HG02852 (cell line): ENCODE measurements around the gene EHMT1.

Source experiments
- ATAC-seq: cut with Tn5 transposase; IDR thresholded peaks from one replicate; pipeline ENCODE4 v1.9.1; 2021; ENCODE audit warnings: mild to moderate bottlenecking, moderate library complexity; ENCODE audit not compliant: unreplicated experiment

EHMT1 gene

GRCh38 chr9:137618105-137619067 lies at the start of gene EHMT1:
Gene EHMT1, plus strand, starts transcription at chr9:137619005. Its CDS starts 24 bp downstream, at chr9:137619029.
- peak; percentile 69 for ATAC-seq

DNA sequence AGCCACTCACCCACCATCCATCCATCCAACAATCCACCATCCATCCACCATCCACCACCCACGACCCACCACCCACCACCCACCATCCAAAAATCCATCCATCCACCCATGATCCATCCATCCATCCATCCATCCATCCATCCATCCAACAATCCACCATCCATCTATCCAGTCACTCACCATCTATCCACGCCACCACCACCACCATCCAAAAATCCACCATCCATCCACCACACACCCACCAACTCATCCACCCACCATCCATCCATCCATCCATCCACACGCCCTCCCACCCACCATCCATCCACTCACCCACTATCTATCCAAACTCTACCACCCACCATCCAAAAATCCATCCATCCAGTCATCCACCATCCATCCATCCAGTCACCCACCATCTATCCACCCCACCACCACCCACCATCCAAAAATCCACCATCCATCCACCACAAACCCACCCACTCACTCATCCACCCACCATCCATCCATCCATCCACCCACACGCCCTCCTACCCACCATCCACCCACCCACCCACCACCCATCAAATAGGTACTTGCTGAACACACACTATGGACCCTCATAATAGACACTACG lies 49.1 kb upstream of the EHMT1 start:
- ATAC-seq = no peak

DNA sequence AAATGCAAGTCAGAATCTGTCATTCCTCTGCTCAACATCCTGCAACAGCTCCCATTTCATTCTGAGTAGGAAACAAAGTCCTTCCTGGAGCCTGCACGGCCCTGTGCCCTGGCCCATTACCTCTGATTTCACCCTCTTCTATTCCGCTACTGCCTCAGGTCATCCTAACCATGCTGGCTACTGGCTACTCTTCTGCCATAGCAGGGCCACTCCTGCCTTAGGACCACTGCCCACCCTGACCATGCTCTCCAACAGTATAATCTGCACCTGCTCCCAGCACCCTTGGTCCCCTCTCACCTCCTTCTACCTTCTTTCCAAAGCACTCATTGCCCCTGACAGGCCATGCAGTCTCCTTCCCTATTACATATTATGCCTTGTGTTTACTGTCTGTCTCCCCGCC lies 48.2 kb upstream of the EHMT1 start:
- ATAC-seq = no peak

GRCh38 chr9:137574192-137574591 lies 44.6 kb upstream of the EHMT1 start:
- ATAC-seq = no peak

DNA sequence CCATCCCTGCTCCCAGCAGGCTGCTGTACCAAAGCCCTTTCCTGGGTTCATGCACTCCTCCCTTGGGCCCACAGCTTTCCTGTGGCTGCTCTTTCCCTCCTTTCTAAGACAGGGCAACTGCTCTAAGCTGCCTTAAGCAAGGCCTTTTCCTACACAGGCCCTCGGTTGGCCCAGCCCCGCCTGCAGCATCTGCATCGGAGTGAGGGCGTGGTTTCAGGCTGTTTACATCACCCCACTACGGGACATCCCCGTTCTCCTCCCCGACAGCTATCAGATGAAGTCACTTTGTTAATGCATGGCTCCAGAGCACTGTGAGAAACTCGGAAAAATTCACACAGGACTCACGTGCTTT lies 43.5 kb upstream of the EHMT1 start:
- no peak for ATAC-seq

DNA sequence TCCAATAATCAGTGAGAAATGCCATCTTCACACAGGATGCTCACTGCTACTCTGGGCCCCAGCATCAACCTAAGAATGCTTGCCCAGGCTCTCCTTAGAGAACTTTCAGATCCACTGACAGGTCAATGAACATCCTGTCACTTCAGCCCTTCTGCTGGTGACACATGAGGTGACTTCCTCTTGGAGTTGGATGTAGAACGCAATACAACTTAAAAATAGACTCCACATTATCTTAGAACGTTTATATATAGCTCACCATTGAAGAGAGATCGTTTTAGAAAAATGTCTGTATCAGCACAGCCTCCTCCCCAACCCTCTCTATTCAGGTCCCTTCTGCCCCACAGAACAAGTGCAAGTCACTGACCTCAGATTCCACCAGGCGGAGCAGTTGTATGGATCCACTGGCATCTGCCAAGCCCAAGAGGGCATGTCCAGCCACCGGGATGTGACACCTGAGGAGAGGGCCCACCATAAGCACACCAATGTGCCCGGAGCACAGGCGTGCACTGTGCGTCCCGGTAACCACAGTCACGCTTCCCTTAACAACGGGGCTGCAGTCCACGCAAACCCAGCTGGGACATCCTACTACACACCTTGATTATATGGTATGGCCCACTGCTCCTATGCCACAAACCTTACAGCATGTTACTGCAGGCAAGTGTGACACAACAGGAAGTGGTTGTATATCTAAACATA lies 42.9 kb upstream of the EHMT1 start:
- no peak for ATAC-seq

DNA sequence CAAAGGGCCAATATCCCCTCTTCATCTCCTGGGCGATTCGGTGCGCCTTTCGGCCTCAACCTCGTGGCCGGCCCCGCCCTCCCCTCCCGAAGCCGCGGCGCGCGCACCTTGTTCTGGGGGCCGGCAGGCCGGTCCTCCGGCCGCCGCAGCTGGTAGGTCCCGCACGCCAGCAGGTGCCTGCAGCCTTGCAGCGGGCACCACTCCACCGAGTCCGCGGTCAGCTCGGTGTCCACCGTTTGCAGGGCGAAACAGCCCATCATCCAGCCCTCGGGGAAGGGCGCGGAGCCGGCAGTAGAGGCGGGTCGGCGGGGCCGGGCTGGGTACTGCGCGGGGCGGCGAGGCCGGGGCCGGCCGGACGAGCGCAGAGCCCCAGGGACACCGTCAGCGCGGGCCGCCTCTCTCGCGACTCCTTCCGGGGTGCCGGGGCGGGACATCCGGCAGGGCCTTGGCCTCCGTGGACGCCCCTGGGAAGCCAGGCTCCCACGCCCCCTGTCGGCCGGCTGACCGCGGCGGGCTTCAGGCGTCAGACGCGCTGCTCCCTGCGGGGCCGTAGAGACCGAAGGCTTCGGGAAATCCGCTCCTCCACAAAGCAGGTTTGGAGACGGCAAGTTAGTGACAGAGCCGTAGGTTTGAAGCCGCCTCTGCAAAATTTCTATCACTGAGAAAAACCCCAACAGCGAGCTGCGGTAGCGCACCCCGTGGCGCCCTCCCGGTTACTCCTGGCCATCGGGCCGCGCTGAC lies 40.1 kb upstream of the EHMT1 start, which contains the start of gene DPH7:
Gene DPH7, minus strand, starts transcription at position 408 of the 741 bp plus-strand sequence. Its CDS starts 148 bp downstream, at position 260.
- peak; percentile 93 for ATAC-seq

DNA sequence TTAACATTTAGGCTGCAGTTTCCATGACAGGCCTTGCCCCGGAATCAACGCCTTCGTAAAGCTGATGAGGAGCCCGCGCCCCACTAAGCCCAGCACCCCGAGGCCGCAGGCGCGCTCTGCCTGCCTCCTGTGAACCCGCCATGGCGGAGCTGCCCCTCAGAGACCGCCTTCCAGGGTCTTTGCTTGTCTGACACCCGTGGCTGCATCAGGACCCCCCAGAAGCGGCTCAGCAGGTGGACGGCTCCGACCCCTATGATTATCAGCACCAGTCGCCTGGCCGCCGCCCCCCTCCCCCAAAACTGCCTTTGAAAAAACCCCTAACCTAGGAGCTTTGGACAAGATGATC lies 39.6 kb upstream of the EHMT1 start:
- no peak for ATAC-seq

GRCh38 chr9:137580209-137580953 lies 38.4 kb upstream of the EHMT1 start:
- ATAC-seq = no peak

- ATAC-seq = no peak
These were observed 37.9 kb upstream of the EHMT1 start for GRCh38 chr9:137580954-137581322.

DNA sequence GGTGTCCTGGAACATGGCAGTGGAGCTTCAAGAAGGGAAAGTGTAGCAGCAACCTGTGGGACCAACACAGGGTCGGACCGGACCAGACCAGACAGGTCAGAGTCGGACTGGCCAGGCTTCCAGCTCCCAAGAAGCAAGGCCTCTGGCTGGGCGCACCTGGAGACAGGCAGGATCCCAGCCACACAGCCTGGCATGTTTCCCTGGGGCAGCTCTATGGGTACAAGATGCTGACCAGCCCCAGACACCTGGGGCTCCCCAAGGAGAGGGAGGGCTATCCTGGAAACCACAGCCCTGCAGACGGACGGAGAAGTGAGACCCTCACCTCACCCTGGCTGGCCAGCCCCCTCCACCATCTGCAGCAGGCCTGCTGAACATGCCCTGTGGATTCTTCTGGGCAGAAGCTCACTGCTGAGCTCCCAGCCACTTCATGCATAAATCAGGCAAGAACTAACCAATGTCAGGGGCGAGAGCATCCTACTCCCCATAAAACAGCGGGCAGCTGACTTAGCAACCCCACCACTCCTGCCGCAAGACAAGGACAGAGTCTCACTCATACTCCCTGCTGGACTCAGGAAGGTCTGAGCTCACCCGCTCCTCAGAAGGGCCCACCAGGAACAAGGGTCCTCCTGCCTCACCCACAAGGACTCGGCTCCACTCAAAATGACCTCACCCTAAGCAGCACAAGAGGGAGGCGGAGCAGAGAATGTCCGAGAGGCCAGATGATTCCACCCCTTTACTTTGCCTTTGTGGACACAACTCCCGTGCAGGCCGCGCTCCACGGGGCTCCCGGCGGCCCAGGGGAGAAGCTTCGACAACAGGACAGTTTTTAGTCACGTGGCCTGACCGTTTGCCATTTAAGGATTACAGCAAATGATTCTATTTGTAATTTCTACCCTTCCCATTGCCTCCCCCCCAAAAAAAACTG lies 37.2 kb upstream of the EHMT1 start:
- ATAC-seq = no peak

DNA sequence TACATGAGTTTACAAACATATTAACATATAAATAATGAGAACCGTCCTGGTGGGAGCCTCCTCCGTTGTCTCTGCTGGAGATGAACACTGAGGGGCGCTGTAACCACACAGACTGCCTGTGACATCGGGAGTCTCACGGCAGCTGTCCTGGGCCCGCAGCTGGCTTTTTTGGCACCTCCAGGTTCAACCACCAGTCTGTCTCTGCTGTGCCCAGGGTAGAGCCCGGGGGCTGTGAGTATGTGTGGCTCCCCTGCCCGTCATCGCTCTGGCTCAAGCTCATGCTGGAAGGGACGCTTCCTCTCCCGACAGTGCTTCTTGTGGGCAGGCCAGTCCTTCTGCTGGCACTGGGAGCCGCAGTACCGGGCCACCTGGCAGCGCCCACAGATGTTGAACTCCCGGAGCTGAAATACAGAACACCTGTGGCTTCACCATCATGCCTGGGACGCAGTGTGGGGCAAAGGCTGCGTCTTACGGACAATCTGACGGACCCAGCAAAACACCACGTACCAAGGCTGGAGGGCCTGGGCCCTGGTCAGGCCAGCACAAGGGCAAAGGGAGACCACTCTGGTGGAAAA lies 36.4 kb upstream of the EHMT1 start:
- ATAC-seq = no peak

DNA sequence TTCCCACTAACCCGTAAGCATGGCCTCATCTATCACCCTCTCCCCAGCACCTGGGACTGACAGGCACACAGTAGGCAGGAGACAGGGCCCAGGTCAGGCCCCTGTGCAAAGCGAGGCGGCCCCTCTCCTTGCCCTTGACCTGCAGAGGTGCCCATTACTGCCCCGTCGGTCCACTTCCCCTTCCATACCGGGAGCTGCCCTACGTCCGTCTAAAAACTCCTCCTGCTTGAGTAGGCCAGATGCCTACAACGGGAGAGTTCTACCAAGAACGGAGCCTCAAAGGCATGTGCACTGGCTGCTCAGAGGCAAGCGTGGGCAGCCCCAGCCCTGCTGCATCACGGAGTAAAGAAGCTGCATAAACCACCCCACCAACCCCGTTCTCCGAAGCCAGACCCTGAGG lies 35.5 kb upstream of the EHMT1 start:
- ATAC-seq = no peak

DNA sequence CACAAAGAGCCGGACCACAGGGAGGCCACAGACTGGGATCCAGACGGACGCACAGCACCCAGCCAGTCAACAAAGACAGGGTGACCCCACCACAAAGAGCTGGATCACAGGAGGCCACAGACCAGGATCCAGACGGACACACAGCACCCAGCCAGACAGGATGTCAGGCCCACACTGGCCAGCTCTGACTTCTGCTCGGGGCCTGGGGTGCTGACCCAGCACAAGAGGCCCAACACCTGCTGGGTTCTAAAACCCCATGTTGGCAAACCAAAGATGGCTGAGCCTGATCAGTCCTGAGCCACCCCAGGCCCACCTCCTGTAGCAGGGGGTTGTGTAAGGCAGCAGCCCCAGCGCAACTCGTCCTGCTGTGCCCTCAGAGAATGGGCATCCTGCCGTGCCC lies 34.8 kb upstream of the EHMT1 start:
- ATAC-seq = no peak

DNA sequence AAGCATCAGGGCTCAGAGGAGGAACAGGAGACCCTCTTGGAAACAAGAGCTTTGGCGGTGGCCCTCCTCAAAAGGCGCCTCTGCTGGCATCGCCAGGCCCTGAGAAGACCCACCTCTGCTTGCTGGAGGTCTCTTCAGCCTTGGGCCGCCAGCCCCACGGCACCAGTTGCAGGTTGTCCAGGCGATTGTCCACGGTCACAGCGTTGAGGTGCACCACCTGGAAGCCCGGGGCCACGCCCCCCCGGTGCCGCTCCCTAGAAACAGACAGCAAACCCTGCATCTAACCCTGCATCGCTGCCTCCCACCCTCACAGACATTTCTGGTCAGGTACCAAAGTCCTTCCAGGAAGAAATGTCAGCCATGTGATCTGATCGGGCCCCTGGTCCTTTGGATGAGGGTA lies 32.0 kb upstream of the EHMT1 start:
- no peak for ATAC-seq

- no peak for ATAC-seq
These were observed 30.5 kb upstream of the EHMT1 start for GRCh38 chr9:137588311-137588710.

GRCh38 chr9:137588891-137589290 lies 29.9 kb upstream of the EHMT1 start:
- ATAC-seq = no peak

- peak; percentile 8 for ATAC-seq
These were observed 29.2 kb upstream of the EHMT1 start for GRCh38 chr9:137589441-137590122.

GRCh38 chr9:137590123-137590468 lies 28.7 kb upstream of the EHMT1 start:
- no peak for ATAC-seq
